Ovary (tissue), 3 donors: ENCODE measurements around the gene GLT1D1.

ENCODE experiments used
- EP300 ChIP-seq: sonication (generic); formaldehyde crosslinking; IDR thresholded peaks from one replicate; pipeline ENCODE4 v1.6.1; 2017; ENCODE audit warnings: antibody characterized with exemption
- TF ChIP-seq, protein P1 (sequence below), 3 donors: fragments of 450-650 bp in 2 of 3; fragments of 200-600 bp in 1 of 3; IDR thresholded peaks; one replicate each; pipeline versions ENCODE4 v1.5.1 to v1.8.0; 2016 to 2022; ENCODE audit warnings: antibody characterized with exemption in 3 of 3, mild to moderate bottlenecking in 1 of 3
- donor health status: DM: no; HTN: no; CAD: no.

DNA sequence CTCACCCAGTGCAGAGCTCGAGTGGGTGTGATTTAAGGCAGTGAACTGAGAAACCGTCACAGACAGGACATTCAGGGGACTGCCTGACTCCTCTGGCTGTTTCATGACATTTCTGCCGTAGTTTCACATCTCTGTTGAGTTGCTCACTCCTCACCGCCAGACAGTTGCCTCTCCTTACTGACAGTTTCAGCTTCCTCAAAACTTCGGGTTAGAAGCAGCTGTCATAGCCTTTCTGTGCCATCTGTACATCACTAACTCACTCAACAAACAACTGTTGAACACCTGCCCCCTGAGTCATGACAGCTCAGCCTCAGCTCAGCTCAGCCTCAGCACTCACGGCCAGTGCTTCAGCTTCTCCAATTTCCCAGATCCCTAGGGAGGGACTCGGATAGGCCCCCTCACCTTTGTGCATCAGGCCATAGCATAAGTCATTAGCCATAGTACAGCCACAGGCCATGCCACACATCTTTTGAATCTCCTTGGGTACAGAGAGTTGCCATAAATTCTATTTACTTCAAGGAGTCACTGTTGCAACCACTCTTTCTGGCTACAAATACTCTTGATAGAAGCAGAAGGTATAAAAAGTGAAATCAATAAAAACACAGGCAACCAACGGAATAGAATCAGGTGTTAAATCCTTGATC, 23.3 kb upstream of the GLT1D1 start:
- TF ChIP-seq, protein P1, sequence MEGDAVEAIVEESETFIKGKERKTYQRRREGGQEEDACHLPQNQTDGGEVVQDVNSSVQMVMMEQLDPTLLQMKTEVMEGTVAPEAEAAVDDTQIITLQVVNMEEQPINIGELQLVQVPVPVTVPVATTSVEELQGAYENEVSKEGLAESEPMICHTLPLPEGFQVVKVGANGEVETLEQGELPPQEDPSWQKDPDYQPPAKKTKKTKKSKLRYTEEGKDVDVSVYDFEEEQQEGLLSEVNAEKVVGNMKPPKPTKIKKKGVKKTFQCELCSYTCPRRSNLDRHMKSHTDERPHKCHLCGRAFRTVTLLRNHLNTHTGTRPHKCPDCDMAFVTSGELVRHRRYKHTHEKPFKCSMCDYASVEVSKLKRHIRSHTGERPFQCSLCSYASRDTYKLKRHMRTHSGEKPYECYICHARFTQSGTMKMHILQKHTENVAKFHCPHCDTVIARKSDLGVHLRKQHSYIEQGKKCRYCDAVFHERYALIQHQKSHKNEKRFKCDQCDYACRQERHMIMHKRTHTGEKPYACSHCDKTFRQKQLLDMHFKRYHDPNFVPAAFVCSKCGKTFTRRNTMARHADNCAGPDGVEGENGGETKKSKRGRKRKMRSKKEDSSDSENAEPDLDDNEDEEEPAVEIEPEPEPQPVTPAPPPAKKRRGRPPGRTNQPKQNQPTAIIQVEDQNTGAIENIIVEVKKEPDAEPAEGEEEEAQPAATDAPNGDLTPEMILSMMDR (IDR thresholded peaks at IDR 0.05) = no peak
- no peak for TF ChIP-seq EP300
